HepG2 (cell line): ENCODE results near the gene DNMT1.

Experiments used
- GLMP ChIP-seq: sonication (generic); formaldehyde crosslinking; IDR thresholded peaks from 2 replicates; pipeline ENCODE4 v1.9.0; 2021; ENCODE audit warnings: missing genetic modification reagents, mild to moderate bottlenecking, borderline replicate concordance
- SMC3 ChIP-seq: IDR thresholded peaks from 2 replicates; pipeline ENCODE4 v1.6.1; 2011; ENCODE audit warnings: low read length, improper control_type of control experiment
- TCF7L2 ChIP-seq: IDR thresholded peaks from 2 replicates; pipeline ENCODE4 v1.6.1; 2011; ENCODE audit warnings: mild to moderate bottlenecking, low read depth, low read length, moderate library complexity
- TOE1 ChIP-seq: sonication (generic); formaldehyde crosslinking; IDR thresholded peaks from 2 replicates; pipeline ENCODE4 v1.4.0; 2020; ENCODE audit warnings: mild to moderate bottlenecking, missing genetic modification reagents
- ZSCAN12 ChIP-seq: sonication (generic); formaldehyde crosslinking; IDR thresholded peaks from 2 replicates; pipeline ENCODE4 v1.9.0; 2021; ENCODE audit warnings: mild to moderate bottlenecking, missing genetic modification reagents

- TF ChIP-seq TOE1 (CRISPR knock-in tag): no peak
- no peak for TF ChIP-seq SMC3
- TF ChIP-seq GLMP (CRISPR knock-in tag): no peak
- no peak for TF ChIP-seq TCF7L2
- TF ChIP-seq ZSCAN12 (CRISPR knock-in tag): no peak
Observed at GRCh38 chr19:10122045-10122444, 72.7 kb downstream of the DNMT1 start.
